Adrenal gland (tissue), 12 donors: ENCODE results near the gene ZNF81. TPM values are rescaled to one million over a fixed set of nuclear protein-coding genes. Genes with fewer than 3 reads are reported as not detected.

Source experiments
- DNase-seq, 7 donors: peaks; one replicate each; pipeline ENCODE4 v3.0.0-alpha.2; 2019 to 2020
- H3K27ac ChIP-seq, 5 donors: fragments of 200-600 bp; sonication (generic) in 4 of 5; 1 replicate in 3 of 5; 2 replicates in 2 of 5; pipeline versions ENCODE4 v1.5.1 to v1.8.0; 2016 to 2020; ENCODE audit warnings: mild to moderate bottlenecking in 1 of 5
- H3K27me3 ChIP-seq: fragments of 200-600 bp; 2 replicates; pipeline ENCODE4 v1.8.0; 2021
- H3K36me3 ChIP-seq, 2 donors: fragments of 200-600 bp; replicated peaks in 1 of 2; 1 replicate in 1 of 2; 2 replicates in 1 of 2; pipeline versions ENCODE4 v1.5.1 to v1.8.0; 2018 to 2022
- H3K4me1 ChIP-seq, 2 donors: fragments of 200-600 bp; replicated peaks in 1 of 2; 1 replicate in 1 of 2; 2 replicates in 1 of 2; pipeline versions ENCODE4 v1.5.1 to v1.8.0; 2018 to 2021
- H3K4me3 ChIP-seq, 4 donors: fragments of 200-600 bp; sonication (generic) in 3 of 4; one replicate each; pipeline ENCODE4 v1.5.1; 2016 to 2018
- H3K9me3 ChIP-seq, 3 donors: fragments of 200-600 bp; sonication (generic) in 1 of 3; replicated peaks in 1 of 3; 1 replicate in 2 of 3; 2 replicates in 1 of 3; pipeline versions ENCODE4 v1.5.1 to v1.8.0; 2016 to 2021
- POLR2A ChIP-seq, 2 donors: fragments of 450-650 bp; IDR thresholded peaks; one replicate each; pipeline ENCODE4 v1.6.1; 2017; ENCODE audit warnings: antibody characterized with exemption in 2 of 2, mild to moderate bottlenecking in 2 of 2, moderate library complexity in 1 of 2
- WGBS, 4 donors: extraction: QIAGEN DNeasy Blood & Tissue Kit in 2 of 4; methylation state at CpG; one replicate each; pipeline versions ENCODE4 v1.1.5 to v1.1.7; 2013 to 2017; 5-methylcytosine and 5-hydroxymethylcytosine counted together
- intact Hi-C, 2 donors: fragments of 100-400 bp; cut with DNase I; formaldehyde crosslinking; loops; one replicate each; pipeline versions ENCODE4 v1.14.1 to v1.15.0; 2022 to 2023
- polyA plus RNA-seq, 3 donors: library from polyadenylated mRNA; stranded (reverse); fragments of 200-250 nt in 2 of 3; fragments of 350-450 nt in 1 of 3; fragmentation: Illumina TruSeq in 1 of 3; extraction: RNeasy Lipid Tissue Mini Kit (QIAGEN cat#74804) in 1 of 3; gene quantifications; one replicate each; pipeline ENCODE4 v1.2.3, GENCODE V29; 2013 to 2014
- total RNA-seq, 9 donors: library from RNA; depleted of rRNA in 4 of 9; stranded (reverse); fragments of >200 nt in 4 of 9; fragments of 120-200 nt in 1 of 9; fragmentation: NEBNext Ultra II Directional in 1 of 9; extraction: Animal tissue kit (Norgen Biotek cat#: 25700) in 1 of 9; gene quantifications; one replicate each; pipeline versions ENCODE4 v1.1.0 to v1.2.4, GENCODE V29; 2013 to 2023
- TF ChIP-seq, protein P1 (sequence below), 6 experiments: fragments of 450-650 bp in 4 of 6; fragments of 200-600 bp in 2 of 6; sonication (generic) in 1 of 6; IDR thresholded peaks; 1 replicate in 5 of 6; 2 replicates in 1 of 6; pipeline versions ENCODE4 v1.5.1 to v1.8.0; 2016 to 2021; ENCODE audit warnings: antibody characterized with exemption in 6 of 6, mild to moderate bottlenecking in 2 of 6, moderate library complexity in 1 of 6
- donor health status: healthy with polysubstance abuse.
- donor health status: Bipolar disorder and iron deficiency.
- donor health status: DM: yes; HTN: yes; CAD: no.
- donor health status: DM: no; HTN: no; CAD: no.
- donor health status: DM: no; HTN: no; CAD: no.
- donor health status: DM: yes; HTN: yes; CAD: no.

ZNF81 gene
- total and polyA plus RNA-seq, 12 donors = 0.74 to 13.2 (median 6.4) TPM

- 63 to 82% (median 73%) methylated on average over 9 of the region's 9 CpGs for WGBS, 4 donors
- no peak for TF ChIP-seq POLR2A (IDR thresholded peaks at IDR 0.05)
- TF ChIP-seq, protein P1, sequence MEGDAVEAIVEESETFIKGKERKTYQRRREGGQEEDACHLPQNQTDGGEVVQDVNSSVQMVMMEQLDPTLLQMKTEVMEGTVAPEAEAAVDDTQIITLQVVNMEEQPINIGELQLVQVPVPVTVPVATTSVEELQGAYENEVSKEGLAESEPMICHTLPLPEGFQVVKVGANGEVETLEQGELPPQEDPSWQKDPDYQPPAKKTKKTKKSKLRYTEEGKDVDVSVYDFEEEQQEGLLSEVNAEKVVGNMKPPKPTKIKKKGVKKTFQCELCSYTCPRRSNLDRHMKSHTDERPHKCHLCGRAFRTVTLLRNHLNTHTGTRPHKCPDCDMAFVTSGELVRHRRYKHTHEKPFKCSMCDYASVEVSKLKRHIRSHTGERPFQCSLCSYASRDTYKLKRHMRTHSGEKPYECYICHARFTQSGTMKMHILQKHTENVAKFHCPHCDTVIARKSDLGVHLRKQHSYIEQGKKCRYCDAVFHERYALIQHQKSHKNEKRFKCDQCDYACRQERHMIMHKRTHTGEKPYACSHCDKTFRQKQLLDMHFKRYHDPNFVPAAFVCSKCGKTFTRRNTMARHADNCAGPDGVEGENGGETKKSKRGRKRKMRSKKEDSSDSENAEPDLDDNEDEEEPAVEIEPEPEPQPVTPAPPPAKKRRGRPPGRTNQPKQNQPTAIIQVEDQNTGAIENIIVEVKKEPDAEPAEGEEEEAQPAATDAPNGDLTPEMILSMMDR (IDR thresholded peaks at IDR 0.05) = no peak
- Histone ChIP-seq H3K36me3 (no peaks in the 10 kb centered on the region), H3K9me3 (no peaks in the 10 kb centered on the region), H3K4me1 (no peaks in the 10 kb centered on the region), H3K27me3 (peaks cover 8% of the 10 kb centered on the region), H3K4me3 (no peak overlapping the region), H3K27ac (no peak overlapping the region)
- intact Hi-C loops = no loop called here
- DNase-seq = no peak
These were observed 27.6 kb upstream of the ZNF81 start for GRCh38 chrX:47808904-47809788.

GRCh38 chrX:47814851-47815250, 21.9 kb upstream of the ZNF81 start:
- 74 to 94% (median 94%) methylated on average over 1 of the region's 1 CpG; no CpG with 5 or more reads in 1 of the 4 donors for WGBS, 4 donors

DNA sequence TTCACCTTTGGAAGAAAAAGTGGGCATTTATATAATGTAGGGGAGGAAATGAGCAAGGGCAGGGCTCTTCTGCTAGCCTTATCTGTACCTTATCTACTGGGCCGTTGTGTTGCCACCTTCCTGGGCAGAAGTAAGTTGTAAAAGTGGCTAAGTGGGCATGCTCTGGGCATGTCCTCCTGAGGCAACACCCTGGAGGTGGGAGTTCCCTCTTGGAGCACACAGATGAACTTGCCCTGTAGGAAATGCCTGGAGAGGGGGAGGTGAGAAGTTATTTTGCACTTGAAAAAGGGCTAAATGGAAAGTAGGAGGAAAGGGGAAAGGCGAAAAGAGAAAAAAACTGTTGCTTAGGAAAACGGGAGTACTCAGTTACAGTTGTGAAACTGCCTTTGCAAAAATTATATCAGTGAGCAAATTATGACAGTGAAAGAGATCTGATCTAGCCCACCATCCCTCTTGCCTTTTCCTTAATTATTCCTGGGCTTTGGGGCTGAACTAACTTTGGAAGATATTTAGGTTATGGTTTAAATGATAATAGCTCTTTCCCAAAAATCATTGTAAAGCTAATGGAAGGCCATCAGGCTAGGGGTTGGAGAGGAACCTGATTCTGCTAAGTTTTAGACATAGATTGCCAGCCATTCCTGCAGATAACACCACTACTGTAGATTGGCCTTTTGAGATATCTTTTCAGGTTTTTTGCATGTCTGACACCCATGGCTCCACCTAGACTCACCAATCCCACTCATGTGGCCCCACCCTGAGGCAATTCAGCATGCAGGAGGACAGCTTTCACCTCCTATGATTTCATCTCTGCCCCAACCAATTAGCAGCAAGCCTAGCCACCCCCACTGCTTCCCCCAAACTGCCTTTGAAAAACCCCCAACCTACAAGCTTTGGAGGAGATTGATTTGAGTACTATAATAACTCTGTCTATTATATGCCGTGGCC, 20.5 kb upstream of the ZNF81 start:
- TF ChIP-seq, protein P1 (IDR thresholded peaks at IDR 0.05) = no peak
- TF ChIP-seq POLR2A (IDR thresholded peaks at IDR 0.05) = no peak
- intact Hi-C loops = no loop called here
- no peak overlapping the region for H3K27ac ChIP-seq
- H3K27me3 ChIP-seq = peaks cover 8% of the 10 kb centered on the region
- DNase-seq = no peak
- H3K4me1 ChIP-seq = no peaks in the 10 kb centered on the region
- WGBS, 4 donors = 47 to 54% (median 52%) methylated on average over 4 of the region's 4 CpGs
- H3K4me3 ChIP-seq = no peak overlapping the region
- no peaks in the 10 kb centered on the region for H3K36me3 ChIP-seq
- no peaks in the 10 kb centered on the region for H3K9me3 ChIP-seq

More at GRCh38 chrX:47814851-47815250, 21.9 kb upstream of the ZNF81 start:
- intact Hi-C loops = no loop called here
- H3K9me3 ChIP-seq = no peaks in the 10 kb centered on the region
- no peaks in the 10 kb centered on the region for H3K36me3 ChIP-seq
- TF ChIP-seq POLR2A (IDR thresholded peaks at IDR 0.05) = no peak
- TF ChIP-seq, protein P1 (IDR thresholded peaks at IDR 0.05) = no peak
- H3K27ac ChIP-seq = no peak overlapping the region
- H3K27me3 ChIP-seq = peaks cover 8% of the 10 kb centered on the region
- no peaks in the 10 kb centered on the region for H3K4me1 ChIP-seq
- DNase-seq = no peak
- H3K4me3 ChIP-seq = no peak overlapping the region

GRCh38 chrX:47817421-47817820, 19.3 kb upstream of the ZNF81 start:
- intact Hi-C loops = no loop called here
- Histone ChIP-seq H3K27me3 (peaks cover 7% of the 10 kb centered on the region), H3K4me3 (no peak overlapping the region), H3K9me3 (no peaks in the 10 kb centered on the region), H3K4me1 (no peaks in the 10 kb centered on the region), H3K27ac (no peak overlapping the region), H3K36me3 (no peaks in the 10 kb centered on the region)
- TF ChIP-seq POLR2A (IDR thresholded peaks at IDR 0.05) = no peak
- TF ChIP-seq, protein P1 (IDR thresholded peaks at IDR 0.05) = no peak
- no peak for DNase-seq
- WGBS, 4 donors = 3 to 30% (median 9%) methylated on average over 1 of the region's 1 CpG
